ENCODE results near the gene CFAP46. TPM values are rescaled to one million over a fixed set of nuclear protein-coding genes. Genes with fewer than 3 reads are reported as not detected.

CFAP46 gene
- total and polyA plus RNA-seq, 12 donors: 0.36 to 1.9 (median 1.1) TPM

GRCh38 chr10:132846631-132847415 lies 95.5 kb downstream of the CFAP46 start:
- WGBS, 2 donors: 91 to 93% methylated on average over 27 of the region's 27 CpGs
- peaks cover 0 to 48% (median 28%) of the 10 kb centered on the region in 7 donors for H3K27me3 ChIP-seq
- intact Hi-C loops (cut with DNase I): no loop called here
- no peak overlapping the region for H3K27ac ChIP-seq
- H3K9me3 ChIP-seq: peaks cover 0 to 15% (median 12%) of the 10 kb centered on the region in 11 donors
- no peak for TF ChIP-seq CTCF (IDR thresholded peaks at IDR 0.05)
- H3K4me1 ChIP-seq: peaks cover 0 to 9% (median 0%) of the 10 kb centered on the region in 9 donors
- ATAC-seq (peak in 1 of 8 donors; percentile 29), DNase-seq (no peak)
- H3K36me3 ChIP-seq: no peaks in the 10 kb centered on the region
- H3K4me3 ChIP-seq: no peak overlapping the region

- DNase-seq: no peak
- no peak overlapping the region for H3K27ac ChIP-seq
- no peak overlapping the region for H3K4me3 ChIP-seq
- 82 to 89% methylated on average over 33 of the region's 33 CpGs for WGBS, 2 donors
- peaks cover 0 to 57% (median 28%) of the 10 kb centered on the region in 7 donors for H3K27me3 ChIP-seq
- no peak for TF ChIP-seq CTCF (IDR thresholded peaks at IDR 0.05)
- H3K4me1 ChIP-seq: peaks cover 0 to 9% (median 0%) of the 10 kb centered on the region in 9 donors
- H3K9me3 ChIP-seq: peaks cover 0 to 20% (median 13%) of the 10 kb centered on the region in 11 donors
- no peak for ATAC-seq
- no peaks in the 10 kb centered on the region for H3K36me3 ChIP-seq
- intact Hi-C loops (cut with DNase I): no loop called here
These were observed 96.4 kb downstream of the CFAP46 start for GRCh38 chr10:132845780-132846595.

GRCh38 chr10:132845041-132845551 lies 97.3 kb downstream of the CFAP46 start:
- 78 to 84% methylated on average over 15 of the region's 15 CpGs for WGBS, 2 donors
- Histone ChIP-seq H3K27ac (no peak overlapping the region), H3K4me1 (peaks cover 0 to 9% (median 0%) of the 10 kb centered on the region in 9 donors), H3K27me3 (peaks cover 0 to 60% (median 28%) of the 10 kb centered on the region in 7 donors), H3K9me3 (peaks cover 0 to 20% (median 13%) of the 10 kb centered on the region in 11 donors), H3K36me3 (no peaks in the 10 kb centered on the region), H3K4me3 (no peak overlapping the region)
- intact Hi-C loops (cut with DNase I): no loop called here
- ATAC-seq (no peak), DNase-seq (no peak)
- no peak for TF ChIP-seq CTCF (IDR thresholded peaks at IDR 0.05)
